NCI-H510A (cell line): ENCODE measurements around the gene SCN3B.

Source experiments
- DNase-seq: peaks from one replicate; lab custom pipeline; 2025; lab: John Stamatoyannopoulos, UW

Gene SCN3B

DNA sequence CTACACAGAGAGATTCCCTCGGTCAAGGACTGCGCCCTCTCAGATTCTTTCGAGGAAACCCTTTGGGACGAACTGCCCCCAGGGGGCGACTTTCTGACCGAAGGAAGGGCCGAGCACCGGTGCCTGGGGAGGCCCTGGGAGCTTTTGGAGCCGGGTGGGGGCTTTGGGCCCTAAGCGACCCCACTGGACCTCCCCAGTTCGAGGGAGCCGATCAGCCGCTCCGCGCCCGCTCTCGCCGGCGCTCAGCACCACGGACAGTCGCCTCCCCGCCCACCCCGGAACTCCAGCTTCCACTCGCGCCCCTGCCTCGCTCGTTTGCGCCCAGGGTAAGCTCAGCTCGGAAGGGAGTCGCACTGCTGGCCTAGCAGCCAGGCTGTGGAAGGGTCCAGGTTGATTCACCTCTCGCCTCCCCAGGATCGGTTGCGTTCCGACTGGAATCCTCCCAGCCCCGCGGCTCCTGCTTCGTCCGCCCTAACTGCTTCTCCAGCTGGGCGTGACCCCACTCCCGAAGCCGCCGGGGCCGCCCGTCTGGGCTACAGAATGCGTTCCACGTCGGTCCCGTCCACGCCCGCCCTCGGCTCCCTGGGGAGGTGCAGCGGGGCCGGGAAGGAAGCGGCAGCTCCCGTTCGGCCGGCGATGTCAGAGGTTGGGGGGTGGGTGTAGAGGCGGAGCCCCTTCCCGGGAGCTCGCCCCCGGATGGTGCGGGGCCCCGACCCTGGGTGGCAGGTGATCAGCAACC is 428 bp downstream of the SCN3B start:
- no peak for DNase-seq

- DNase-seq = no peak
Observed at GRCh38 chr11:123653483-123653826, 969 bp downstream of the SCN3B start.

GRCh38 chr11:123652599-123652998 is 1.8 kb downstream of the SCN3B start:
- no peak for DNase-seq

GRCh38 chr11:123650901-123651300 is 3.5 kb downstream of the SCN3B start:
- DNase-seq = no peak

DNA sequence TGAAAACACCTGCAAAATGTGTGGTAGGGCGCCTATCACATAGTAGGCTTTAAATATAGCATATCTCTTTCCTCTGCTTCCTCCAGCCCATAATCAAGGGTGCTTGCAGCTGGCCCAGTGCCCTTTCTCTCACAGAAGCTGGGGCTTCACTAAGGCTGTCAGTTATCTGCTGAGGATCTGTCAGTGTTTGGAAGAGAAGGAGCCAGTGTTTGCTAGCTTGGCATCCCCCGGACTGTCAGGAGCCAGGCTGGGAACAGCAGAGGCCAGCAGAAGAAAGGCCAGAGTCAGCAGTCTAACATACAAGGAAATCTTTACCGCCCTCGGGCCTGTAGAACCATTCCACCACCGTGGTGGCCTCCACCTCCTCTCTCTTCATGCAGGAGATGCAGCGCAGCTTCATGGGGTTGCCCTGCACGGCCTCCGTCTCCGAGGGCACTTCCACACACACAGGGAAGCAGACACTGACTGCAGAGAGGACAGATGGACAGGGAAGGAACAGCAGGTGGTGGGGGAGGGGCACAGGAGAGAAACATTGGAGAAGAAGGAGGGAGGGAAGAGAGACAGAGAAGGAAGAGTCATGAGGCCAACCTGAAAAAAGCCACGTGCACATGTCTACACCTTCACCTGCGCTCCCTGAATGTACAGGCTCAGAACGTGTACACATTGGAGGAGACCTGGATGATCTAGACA is 9.0 kb downstream of the SCN3B start:
- no peak for DNase-seq

GRCh38 chr11:123642435-123642834 is 12.0 kb downstream of the SCN3B start:
- no peak for DNase-seq

DNA sequence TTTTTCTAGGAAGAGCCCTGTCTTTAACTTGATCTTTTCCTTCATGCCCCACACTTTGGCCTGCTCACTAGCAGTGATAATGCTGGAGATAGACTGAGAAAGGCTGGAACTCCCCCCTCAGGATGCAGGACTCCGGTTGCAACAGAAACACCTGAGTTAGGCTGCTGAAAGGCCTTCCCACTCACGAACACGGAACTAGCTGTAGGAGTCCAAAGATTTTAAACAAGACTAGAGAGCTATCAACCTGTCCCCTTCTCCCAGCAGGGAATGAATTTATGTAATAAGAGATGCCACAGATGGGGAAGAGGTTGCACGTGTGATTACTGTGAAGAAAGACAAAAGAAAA is 13.0 kb downstream of the SCN3B start:
- no peak for DNase-seq

DNA sequence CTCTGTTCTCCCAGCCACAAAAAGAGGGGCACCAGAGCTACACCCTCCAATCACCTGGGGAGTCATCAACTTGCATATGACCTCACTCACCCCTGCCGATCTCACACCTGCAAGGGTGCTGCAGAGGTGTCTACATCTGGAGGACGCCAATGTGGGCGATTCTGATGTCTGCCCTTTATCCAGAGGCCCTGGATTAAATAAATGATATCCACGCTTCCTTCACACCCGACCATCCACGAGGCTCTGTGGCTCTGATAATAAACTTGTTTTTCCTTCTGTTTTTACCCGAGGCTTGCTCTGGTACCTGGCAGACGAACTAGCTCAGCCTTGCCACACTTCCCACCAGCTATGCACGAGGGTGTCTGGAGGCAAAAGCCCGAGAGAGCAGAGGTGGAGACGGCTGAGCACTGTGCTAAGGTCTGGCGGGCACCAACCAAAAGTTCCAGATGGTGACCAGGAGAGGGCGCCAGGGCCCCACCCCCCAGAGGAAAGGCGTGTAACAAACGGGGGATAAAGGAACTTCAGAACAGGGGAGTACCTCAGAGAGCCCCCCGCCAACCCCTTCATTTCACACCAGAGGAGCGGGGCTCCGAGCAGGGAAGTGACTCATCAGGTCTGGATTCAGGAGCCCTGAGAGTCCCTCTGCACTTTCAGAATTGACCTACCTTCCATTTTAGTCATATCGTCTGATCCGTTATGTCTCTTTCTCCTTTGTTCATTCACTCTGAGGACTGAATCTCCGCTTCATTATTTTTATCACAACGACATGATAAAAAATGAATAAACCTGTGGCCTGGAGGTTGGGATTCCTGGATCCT is 13.5 kb downstream of the SCN3B start:
- DNase-seq = no peak

GRCh38 chr11:123640029-123640428 is 14.4 kb downstream of the SCN3B start:
- DNase-seq = no peak

- no peak for DNase-seq
Observed at GRCh38 chr11:123630126-123630608, 24.3 kb downstream of the SCN3B start.

DNA sequence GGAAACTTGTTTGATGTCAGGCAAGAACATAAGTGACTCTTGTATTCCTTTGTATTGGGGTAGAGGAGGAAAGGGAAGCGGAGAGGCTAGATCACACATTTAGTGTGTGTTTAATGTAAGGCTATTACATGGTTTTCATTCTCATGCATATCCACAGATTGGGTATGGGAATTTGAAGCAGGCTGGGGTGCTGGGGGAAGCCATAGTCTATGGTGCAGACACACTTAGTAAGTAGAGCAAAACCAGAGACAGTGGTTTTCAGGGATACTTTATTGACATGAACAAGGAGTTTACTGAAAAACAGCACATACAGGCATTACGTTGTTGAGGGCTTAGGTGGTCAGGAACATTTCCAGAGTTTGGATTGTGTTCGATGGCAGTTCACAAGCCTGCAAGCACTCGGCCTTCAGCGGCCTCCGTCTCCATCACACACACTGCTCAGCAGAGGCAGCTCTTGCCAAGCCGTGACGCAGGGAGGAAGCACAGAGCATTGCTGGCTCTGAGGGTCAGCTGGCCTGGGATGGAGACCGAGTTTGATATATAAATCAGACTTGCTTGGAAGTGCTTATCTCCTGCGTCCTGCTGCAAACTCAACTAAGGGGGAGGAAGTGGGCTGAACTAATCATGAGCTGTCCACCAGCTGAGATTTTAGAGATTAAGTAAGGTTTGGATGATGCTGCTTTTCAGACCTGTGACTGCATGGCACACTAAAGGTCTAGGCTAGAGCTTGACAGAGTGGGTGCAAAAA is 25.3 kb downstream of the SCN3B start:
- DNase-seq = no peak

GRCh38 chr11:123624974-123625373 is 29.4 kb downstream of the SCN3B start:
- DNase-seq = no peak

DNA sequence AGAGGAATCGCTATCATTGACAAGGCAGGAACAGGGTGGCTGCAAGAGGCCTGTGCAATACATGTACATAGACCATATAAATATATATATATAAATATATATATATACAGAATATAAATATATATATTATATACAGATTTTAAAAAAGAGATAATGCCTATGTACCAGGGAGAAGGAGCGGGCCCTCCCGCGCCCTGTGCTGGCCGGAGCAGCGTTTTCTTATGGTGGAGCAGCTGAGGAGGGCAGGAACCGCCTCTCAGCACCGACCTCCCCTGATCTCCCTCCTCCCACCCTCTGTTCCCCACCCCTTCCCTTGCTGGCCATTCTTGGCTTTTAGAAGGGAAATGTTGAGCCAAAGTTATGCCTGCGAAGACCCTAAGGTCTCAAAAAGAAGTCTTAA is 31.8 kb downstream of the SCN3B start:
- DNase-seq = no peak

GRCh38 chr11:123616505-123617198 is 37.8 kb downstream of the SCN3B start:
- no peak for DNase-seq

- no peak for DNase-seq
Observed at GRCh38 chr11:123611698-123612097, 42.7 kb downstream of the SCN3B start.

DNA sequence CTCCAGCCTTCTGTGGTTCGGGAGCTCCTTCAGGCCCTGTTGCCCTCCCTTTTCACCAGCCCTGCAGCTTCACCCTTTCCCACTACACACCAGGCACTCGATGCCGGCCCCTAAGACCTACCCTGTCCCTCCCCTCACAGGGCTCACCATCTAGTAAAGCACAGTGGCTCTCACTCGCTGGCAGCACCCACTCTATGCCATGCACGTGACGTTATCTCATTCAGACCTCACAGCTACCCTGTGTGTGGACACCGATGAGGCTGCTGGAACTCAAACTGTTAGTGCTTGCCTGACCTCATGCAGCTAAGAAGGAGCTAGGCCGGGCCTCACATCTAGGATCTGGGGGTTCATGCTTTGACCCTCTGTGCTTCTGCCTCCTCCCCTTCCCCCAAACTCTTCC is 45.5 kb downstream of the SCN3B start:
- no peak for DNase-seq

DNA sequence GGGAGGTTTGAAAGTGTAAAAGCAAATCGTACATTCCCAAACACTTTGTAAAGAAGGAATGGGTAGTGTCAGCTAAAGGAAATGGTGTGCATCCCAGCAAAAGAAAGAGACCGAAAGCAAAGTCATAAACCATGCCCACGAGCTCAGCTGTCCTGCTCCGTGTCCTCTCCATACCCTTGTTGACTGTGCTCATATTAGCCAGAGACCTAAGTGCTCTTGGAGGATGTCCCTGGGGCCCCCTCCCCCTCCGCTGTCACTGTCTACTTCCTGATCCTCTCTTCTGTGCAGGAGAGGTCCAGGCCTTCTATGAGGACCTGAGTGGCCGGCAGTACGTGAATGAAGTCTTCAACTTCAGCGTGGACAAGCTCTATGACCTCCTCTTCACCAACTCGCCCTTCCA is 46.1 kb downstream of the SCN3B start:
- DNase-seq = no peak

DNA sequence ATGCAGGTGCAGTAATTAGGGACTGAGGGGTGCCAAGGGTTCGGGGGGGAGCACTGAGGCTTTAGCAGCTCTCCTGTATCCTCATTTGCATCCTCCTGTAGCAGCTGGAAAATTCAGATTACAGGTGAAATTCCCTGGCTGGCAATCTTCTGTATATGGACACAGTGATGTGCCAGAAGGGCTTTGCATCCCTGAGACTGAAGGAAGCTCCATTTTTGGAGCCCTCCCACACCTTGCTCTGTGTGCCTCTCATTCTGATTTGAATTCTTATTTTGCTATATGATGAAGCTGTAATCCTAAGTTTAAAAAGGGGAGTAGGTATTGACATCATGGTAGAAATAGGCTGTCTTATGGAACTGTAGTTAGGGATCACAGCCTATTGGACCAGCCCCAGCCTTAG is 46.6 kb downstream of the SCN3B start:
- no peak for DNase-seq

DNA sequence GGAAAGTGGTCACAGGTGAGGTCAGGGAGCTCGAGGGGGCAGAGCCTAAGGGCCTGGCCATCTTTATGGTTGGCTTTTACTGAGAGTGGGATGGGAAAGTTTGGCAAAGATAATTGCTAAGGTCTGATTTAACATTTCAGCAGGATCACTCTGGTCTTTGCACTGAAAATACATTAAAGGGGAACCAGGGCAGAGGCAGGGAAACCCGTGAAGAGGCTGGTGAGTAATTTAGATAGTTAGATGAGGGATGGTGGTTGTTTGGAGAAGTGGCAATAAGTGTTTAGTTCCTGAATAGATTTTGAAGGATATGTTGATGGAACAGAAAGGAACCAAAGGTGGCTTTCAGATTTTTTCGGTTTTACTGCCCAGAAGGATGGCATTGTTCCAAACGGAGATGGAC is 50.8 kb downstream of the SCN3B start:
- DNase-seq = no peak

GRCh38 chr11:123601743-123602142 is 52.7 kb downstream of the SCN3B start:
- no peak for DNase-seq

DNA sequence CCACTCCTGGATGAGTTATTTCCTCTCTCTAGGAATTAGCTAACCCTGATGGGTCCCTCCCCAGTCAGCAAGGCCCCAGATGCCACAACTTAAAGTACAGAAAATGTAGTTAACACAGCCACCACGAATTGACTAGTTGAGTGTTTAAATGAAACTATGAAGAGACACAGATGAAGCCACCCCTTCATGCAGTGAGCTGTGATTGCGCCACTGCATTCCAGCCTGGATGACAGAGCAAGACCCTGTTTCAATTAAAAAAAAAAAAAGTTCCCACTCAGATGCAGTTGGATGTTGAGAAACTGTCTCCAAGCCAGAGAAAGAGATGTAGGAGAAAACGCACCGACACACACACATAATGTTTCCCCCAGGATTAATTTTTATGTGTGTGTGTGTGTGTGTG is 53.3 kb downstream of the SCN3B start:
- no peak for DNase-seq

DNA sequence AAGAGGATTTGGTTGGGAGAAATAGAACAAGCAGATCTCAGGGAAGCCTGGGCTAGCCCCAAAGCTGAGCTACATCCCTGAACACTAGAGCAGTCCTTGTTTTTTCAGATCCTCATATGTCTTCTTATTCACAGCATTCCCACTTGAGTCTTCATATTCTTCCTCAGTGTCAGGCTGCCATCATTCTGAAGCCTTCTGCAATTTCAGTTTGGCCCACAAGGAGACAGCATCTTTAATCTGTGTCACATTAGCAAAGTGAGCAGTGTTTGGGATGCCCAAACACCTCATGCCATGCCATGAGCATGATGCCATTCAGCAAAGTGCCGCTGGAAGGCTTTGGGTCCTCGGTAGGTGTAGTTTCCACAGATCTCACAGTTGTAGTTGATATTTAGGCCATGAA is 56.6 kb downstream of the SCN3B start:
- no peak for DNase-seq
